WTC11 (cell line): ENCODE data around the gene PTPRG. TPM values are rescaled to one million over a fixed set of nuclear protein-coding genes. Genes with fewer than 3 reads are reported as not detected.
A peak's percentile ranks its signal among the peaks of the same experiment; 100 is the strongest.

Source experiments
- ATAC-seq: fragments of 200-7000 bp; cut with Tn5 transposase; 2 replicates; pipeline ENCODE4 v1.10.0; 2021; ENCODE audit warnings: mild to moderate bottlenecking, moderate library complexity
- CTCF ChIA-PET: fragments of 300-600 bp; sonication (Branson Sonifier 250); formaldehyde crosslinking; loops from one replicate; lab custom pipeline; 2021; ENCODE audit warnings: antibody characterized with exemption; lab: Charles Lee
- POLR2A ChIA-PET: fragments of 350-600 bp; sonication (Branson Sonifier 250); formaldehyde crosslinking; loops from one replicate; lab custom pipeline; 2021; ENCODE audit warnings: antibody characterized with exemption; lab: Charles Lee
- DNase-seq: peaks from one replicate; pipeline ENCODE4 v3.0.0; 2021; ENCODE audit warnings: low spot score
- H3K27ac Mint-ChIP-seq: 2 replicates; pipeline ENCODE4 v1.8.0; 2021; ENCODE audit warnings: mixed read lengths
- H3K27me3 Mint-ChIP-seq: 2 replicates; pipeline ENCODE4 v1.8.0; 2021; ENCODE audit warnings: low read depth, mild to moderate bottlenecking, moderate library complexity, mixed read lengths
- H3K36me3 Mint-ChIP-seq: 2 replicates; pipeline ENCODE4 v1.8.0; 2021; ENCODE audit warnings: mixed read lengths
- H3K4me1 Mint-ChIP-seq: 2 replicates; pipeline ENCODE4 v1.8.0; 2022; ENCODE audit warnings: mixed read lengths
- H3K4me3 Mint-ChIP-seq: 2 replicates; pipeline ENCODE4 v1.8.0; 2021; ENCODE audit warnings: mild to moderate bottlenecking, moderate library complexity, mixed read lengths
- H3K9me3 Mint-ChIP-seq: 2 replicates; pipeline ENCODE4 v1.8.0; 2021; ENCODE audit warnings: mixed read lengths
- AFF4 ChIP-seq: sonication (generic); formaldehyde crosslinking; IDR thresholded peaks from 2 replicates; pipeline ENCODE4 v1.8.1; 2023; ENCODE audit warnings: mild to moderate bottlenecking, missing genetic modification reagents, borderline replicate concordance
- CDX4 ChIP-seq: fragments of 250-450 bp; sonication (Bioruptor Pico); IDR thresholded peaks from 2 replicates; pipeline ENCODE4 v1.9.0; 2021; ENCODE audit warnings: moderate library complexity, mild to moderate bottlenecking, inconsistent platforms, borderline replicate concordance
- CREB1 ChIP-seq: sonication (generic); formaldehyde crosslinking; IDR thresholded peaks from 2 replicates; pipeline ENCODE4 v1.8.0; 2023; ENCODE audit warnings: mild to moderate bottlenecking, missing genetic modification reagents
- FOXP4 ChIP-seq: sonication (generic); formaldehyde crosslinking; IDR thresholded peaks from 2 replicates; pipeline ENCODE4 v1.8.0; 2022; ENCODE audit warnings: mild to moderate bottlenecking, missing genetic modification reagents
- GRHL2 ChIP-seq: fragments of 250-450 bp; sonication (Bioruptor Pico); IDR thresholded peaks from 2 replicates; pipeline ENCODE4 v1.8.0; 2022; ENCODE audit warnings: mild to moderate bottlenecking, moderate library complexity; ENCODE audit not compliant: insufficient replicate concordance, severe bottlenecking
- JAZF1 ChIP-seq: fragments of 250-450 bp; sonication (Bioruptor Pico); IDR thresholded peaks from 2 replicates; pipeline ENCODE4 v1.9.0; 2021; ENCODE audit warnings: moderate library complexity, mild to moderate bottlenecking, inconsistent platforms
- NFYB ChIP-seq: sonication (generic); formaldehyde crosslinking; conservative IDR thresholded peaks from 2 replicates; pipeline ENCODE4 v1.8.0; 2022; ENCODE audit warnings: low read depth, missing genetic modification reagents
- NR2C2 ChIP-seq: sonication (generic); formaldehyde crosslinking; IDR thresholded peaks from 2 replicates; pipeline ENCODE4 v1.8.0; 2022; ENCODE audit warnings: mild to moderate bottlenecking, missing genetic modification reagents
- OVOL2 ChIP-seq: fragments of 250-450 bp; sonication (Bioruptor Pico); IDR thresholded peaks from 2 replicates; pipeline ENCODE4 v1.9.0; 2021; ENCODE audit warnings: mild to moderate bottlenecking, borderline replicate concordance
- RELA ChIP-seq: sonication (generic); formaldehyde crosslinking; IDR thresholded peaks from 2 replicates; pipeline ENCODE4 v1.8.1; 2022; ENCODE audit warnings: missing genetic modification reagents, mild to moderate bottlenecking, borderline replicate concordance
- ZMAT4 ChIP-seq: fragments of 250-450 bp; sonication (Bioruptor Pico); IDR thresholded peaks from 2 replicates; pipeline ENCODE4 v1.9.0; 2021; ENCODE audit warnings: mild to moderate bottlenecking
- ZNF138 ChIP-seq: sonication (generic); formaldehyde crosslinking; conservative IDR thresholded peaks from 2 replicates; pipeline ENCODE4 v1.8.1; 2022; ENCODE audit warnings: mild to moderate bottlenecking, moderate library complexity, missing genetic modification reagents
- ZNF532 ChIP-seq: fragments of 250-450 bp; sonication (Bioruptor Pico); IDR thresholded peaks from 2 replicates; pipeline ENCODE4 v1.9.0; 2021; ENCODE audit warnings: mild to moderate bottlenecking, borderline replicate concordance
- total RNA-seq: library from RNA; stranded (reverse); gene quantifications from 3 replicates; pipeline ENCODE4 v1.2.3, GENCODE V29; 2021
- TF ChIP-seq, protein P1 (sequence below): sonication (generic); formaldehyde crosslinking; IDR thresholded peaks from 2 replicates; pipeline ENCODE4 v1.8.0; 2022; ENCODE audit warnings: mild to moderate bottlenecking, missing genetic modification reagents

Gene PTPRG
- total RNA-seq, 1 experiment from 2014 or later = 106 TPM

DNA sequence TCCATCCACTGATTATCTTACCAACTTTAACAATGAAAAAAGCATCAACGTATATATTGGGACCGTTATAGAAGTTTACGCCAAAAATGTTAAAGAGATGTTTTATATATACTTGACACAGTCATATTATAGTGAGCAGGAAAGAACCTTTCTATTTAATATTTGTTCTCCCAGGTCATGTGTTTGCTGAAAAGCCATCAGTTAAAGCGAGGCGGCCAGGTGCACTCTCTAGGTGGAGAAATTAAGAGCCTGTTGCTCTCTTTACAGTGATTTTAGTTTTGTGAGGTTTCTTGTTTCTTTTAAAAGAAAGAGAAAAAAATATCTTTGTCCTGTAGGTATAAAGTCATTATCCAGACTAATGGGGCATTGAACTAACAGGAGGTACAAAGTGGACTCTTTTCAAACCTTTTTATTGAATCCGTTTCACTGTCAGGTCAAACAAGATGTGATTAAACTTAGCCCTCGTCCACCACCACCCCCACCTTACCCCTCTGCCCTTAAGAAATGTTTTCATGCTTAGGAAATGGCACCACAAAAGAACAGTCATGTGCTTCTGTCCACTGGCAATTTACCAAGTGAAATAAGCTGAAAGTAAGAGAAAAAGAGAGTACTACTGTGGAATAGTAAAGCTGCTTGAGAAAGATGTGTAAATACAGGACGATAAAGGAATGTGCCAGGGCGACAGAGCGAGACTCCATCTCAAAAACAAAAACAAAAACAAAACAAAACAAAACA, 279.9 kb downstream of the PTPRG start:
- H3K9me3 Mint-ChIP-seq = no peaks in the 10 kb centered on the region
- H3K4me1 Mint-ChIP-seq = peaks cover 62% of the 10 kb centered on the region
- peaks cover 3% of the 10 kb centered on the region; the same call in 1 of the 2 replicates for H3K36me3 Mint-ChIP-seq
- ChIA-PET CTCF (no interaction called here), POLR2A (no interaction called here)
- peak overlapping the region; percentile 54 for H3K27ac Mint-ChIP-seq
- H3K4me3 Mint-ChIP-seq = no peak overlapping the region
- TF ChIP-seq OVOL2 (CRISPR knock-in tag) = no peak
- no peak for TF ChIP-seq CDX4 (CRISPR knock-in tag)
- TF ChIP-seq FOXP4 (CRISPR knock-in tag) = no peak
- no peak for TF ChIP-seq CREB1 (CRISPR knock-in tag)
- no peak for TF ChIP-seq ZNF138 (CRISPR knock-in tag)
- TF ChIP-seq JAZF1 = no peak
- TF ChIP-seq AFF4 (CRISPR knock-in tag) = no peak
- TF ChIP-seq ZMAT4 (CRISPR knock-in tag) = no peak
- no peak for TF ChIP-seq NR2C2 (CRISPR knock-in tag)
- no peak for TF ChIP-seq GRHL2 (CRISPR knock-in tag)
- TF ChIP-seq RELA (CRISPR knock-in tag) = no peak
- no peak for TF ChIP-seq ZNF532 (CRISPR knock-in tag)
- TF ChIP-seq, protein P1, sequence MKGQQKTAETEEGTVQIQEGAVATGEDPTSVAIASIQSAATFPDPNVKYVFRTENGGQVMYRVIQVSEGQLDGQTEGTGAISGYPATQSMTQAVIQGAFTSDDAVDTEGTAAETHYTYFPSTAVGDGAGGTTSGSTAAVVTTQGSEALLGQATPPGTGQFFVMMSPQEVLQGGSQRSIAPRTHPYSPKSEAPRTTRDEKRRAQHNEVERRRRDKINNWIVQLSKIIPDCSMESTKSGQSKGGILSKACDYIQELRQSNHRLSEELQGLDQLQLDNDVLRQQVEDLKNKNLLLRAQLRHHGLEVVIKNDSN = no peak
- no peak for TF ChIP-seq NFYB (CRISPR knock-in tag)
- H3K27me3 Mint-ChIP-seq = no peaks in the 10 kb centered on the region
- no peak for DNase-seq
- ATAC-seq = no peak
